Measurements from ENCODE around the gene XPR1.

XPR1 gene

DNA sequence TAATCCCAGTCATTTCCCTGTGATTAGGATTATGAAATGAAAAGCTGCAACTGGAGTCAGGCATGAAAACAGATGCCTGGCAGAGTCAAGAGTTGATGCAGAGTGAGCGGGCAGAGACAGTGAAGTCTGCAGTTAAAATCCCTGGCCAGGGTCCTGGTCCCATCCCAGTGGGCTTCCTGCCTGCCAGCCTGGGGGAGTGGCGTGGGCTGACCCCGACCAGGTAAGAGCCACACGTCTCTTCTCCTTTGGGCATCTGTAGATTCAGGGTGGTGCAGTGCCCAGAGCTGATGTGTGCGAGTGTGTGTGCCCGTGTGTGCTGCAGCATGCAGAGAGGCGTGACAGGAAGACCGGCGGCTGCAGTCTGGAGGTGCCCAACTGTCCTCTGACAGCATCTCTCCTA, 274.7 kb downstream of the XPR1 start:
- TF ChIP-seq, protein P1, sequence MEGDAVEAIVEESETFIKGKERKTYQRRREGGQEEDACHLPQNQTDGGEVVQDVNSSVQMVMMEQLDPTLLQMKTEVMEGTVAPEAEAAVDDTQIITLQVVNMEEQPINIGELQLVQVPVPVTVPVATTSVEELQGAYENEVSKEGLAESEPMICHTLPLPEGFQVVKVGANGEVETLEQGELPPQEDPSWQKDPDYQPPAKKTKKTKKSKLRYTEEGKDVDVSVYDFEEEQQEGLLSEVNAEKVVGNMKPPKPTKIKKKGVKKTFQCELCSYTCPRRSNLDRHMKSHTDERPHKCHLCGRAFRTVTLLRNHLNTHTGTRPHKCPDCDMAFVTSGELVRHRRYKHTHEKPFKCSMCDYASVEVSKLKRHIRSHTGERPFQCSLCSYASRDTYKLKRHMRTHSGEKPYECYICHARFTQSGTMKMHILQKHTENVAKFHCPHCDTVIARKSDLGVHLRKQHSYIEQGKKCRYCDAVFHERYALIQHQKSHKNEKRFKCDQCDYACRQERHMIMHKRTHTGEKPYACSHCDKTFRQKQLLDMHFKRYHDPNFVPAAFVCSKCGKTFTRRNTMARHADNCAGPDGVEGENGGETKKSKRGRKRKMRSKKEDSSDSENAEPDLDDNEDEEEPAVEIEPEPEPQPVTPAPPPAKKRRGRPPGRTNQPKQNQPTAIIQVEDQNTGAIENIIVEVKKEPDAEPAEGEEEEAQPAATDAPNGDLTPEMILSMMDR (IDR thresholded peaks at IDR 0.05; ENCODE audit: insufficient read depth, low read depth, low read length, missing control alignments): no peak
- no peak for DNase-seq (ENCODE audit: low read depth)
- H3K4me3 ChIP-seq (ENCODE audit: low read length): no peak overlapping the region

DNA sequence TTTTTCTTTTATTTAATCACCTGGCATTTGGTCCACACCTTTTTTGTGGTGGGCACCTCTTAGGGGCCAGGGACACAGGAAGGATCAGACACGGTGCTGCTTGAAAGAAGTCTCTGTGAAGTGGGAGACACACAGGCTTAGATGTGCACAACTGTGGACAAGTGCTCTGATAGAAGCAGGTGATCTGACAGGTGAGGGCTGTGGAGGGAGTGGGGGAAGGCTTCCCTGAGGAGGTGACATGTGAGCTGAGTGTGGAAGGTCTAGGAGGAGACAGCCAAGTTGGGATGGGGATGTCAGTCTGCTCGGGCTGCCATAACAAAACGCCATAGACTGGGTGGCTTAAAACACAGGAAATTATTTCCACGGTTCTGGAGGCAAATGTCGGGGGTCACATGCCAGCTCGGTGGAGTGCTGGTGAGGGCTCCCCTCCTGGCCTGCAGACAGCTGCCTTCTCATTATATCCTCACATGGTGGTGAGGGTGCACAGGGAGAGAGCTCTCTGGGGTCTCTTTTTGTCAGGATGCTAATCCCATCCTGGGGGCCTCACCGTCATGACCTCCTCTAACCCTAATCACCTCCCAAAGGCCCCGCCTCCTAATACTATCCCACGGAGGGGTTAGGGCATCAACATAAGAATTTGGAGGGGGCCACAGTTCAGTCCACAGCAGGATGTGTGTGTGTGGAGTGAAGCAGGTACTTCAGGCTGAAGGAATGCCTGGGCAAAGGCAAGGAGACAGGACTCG, 275.7 kb downstream of the XPR1 start:
- H3K4me3 ChIP-seq (ENCODE audit: low read length): no peak overlapping the region
- TF ChIP-seq, protein P1 (IDR thresholded peaks at IDR 0.05; ENCODE audit: insufficient read depth, low read depth, low read length, missing control alignments): no peak
- no peak for DNase-seq (ENCODE audit: low read depth)

DNA sequence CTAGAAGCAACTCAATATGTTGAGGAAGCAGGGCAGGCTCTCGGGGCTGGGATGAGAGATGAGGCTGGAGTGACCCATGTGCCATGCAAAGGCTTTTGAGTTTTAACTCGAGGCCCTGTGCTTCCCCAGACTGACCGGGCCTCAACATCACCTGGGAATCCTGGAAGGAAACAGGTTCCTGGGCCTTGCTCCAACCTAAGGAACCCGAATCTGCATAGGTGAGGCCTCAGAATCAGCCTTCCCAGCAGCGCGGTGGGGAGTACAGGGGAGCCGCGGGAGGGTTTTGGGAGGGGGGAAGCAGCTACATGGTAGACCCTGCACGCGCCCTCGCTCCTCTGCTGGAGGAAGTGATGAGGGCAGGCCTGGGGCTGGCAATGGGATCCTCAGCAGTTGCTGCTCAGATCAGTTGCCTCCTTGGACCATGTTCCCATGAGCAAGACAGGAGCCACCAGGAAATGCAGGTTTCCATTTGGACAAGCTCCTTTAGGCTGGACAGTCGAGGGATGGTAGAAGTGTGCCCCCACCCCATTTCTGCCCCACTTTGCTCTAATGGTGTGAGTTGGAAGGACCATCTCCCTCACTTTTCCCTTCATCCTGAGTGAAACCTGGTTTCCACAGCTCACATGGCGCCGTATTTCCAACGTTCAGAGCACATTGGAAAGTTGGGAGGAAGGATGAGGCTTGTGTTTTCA, 276.4 kb downstream of the XPR1 start:
- H3K4me3 ChIP-seq (ENCODE audit: low read length): no peak overlapping the region
- no peak for DNase-seq (ENCODE audit: low read depth)
- TF ChIP-seq, protein P1 (IDR thresholded peaks at IDR 0.05; ENCODE audit: insufficient read depth, low read depth, low read length, missing control alignments): no peak

DNA sequence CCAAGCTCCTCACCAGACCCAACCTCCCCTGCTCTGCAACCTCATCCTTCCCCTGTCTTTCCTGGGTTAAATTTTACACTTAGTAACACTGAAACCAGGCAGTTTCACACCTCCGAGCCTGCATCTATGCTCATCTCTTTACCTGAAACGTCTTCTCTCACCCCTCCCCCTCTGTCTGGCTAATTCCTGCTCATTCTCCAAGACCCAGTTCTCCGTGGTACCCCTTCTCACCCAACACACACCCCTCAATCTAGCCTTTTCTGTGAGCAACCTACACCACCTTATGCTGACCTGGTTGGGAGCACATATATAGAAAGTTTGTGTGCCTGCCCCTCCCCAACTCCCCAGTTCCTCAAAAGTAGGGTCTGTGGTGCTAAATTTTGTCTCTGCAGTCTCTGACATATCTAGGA, 277.2 kb downstream of the XPR1 start:
- TF ChIP-seq, protein P1 (IDR thresholded peaks at IDR 0.05; ENCODE audit: insufficient read depth, low read depth, low read length, missing control alignments): no peak
- DNase-seq (ENCODE audit: low read depth): no peak

DNA sequence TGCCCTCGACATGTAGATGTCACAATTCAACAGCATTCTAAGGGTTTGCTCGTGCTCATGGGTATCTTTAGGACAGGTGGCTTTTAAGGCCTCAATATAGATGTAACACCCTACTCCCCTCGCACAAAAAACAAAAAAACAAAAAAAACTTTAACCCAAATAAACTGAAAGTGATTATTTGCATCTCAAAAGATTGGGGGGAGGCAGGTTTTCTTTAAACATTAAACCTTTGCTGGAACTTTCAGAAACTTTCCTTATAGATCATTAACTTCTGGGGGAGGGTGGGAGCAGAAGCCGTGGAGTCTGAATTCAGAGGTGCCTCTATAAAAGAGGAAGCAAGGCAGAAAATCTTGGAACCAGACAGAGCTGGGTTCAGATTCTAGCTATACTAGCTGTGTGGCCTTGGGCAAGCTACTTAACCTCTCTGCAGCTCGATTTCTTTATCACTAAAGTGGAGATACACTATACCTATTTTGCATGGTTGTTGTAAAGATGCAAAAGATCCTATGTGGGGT, 277.7 kb downstream of the XPR1 start:
- H3K4me3 ChIP-seq (ENCODE audit: low read length): no peak overlapping the region
- TF ChIP-seq, protein P1 (IDR thresholded peaks at IDR 0.05; ENCODE audit: insufficient read depth, low read depth, low read length, missing control alignments): no peak
- no peak for DNase-seq (ENCODE audit: low read depth)

More for the DNA sequence above, 277.2 kb downstream of the XPR1 start:
- H3K4me3 ChIP-seq (ENCODE audit: low read length): no peak overlapping the region

DNA sequence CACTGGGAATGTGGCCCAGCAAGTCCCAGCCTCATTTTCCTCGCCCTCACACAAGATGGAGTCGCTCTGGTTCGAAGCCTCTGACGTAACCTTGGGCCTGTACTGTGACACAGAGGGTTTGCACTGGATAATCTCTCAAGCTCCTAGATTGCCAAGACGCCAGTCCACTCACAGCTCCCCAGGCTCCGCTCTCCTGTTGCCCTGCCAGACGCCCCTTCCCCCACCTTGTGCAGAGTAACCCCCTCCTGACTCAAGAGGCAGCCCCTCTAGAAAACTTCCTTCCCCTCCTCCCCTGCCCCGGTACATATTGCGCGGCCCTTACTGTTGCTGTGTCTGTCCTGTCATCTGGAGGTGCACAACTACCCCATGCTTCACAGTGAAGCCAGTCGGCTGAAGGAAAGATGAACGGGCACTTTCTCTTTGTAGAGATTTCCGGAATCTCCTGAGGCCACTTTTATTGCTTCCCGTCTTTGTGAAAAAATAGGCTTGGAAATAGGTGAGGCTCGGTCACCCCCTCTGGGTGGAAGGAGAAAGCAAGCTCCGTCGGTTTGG, 279.9 kb downstream of the XPR1 start:
- peak overlapping the region; percentile 32 for H3K4me3 ChIP-seq (ENCODE audit: low read length)
- TF ChIP-seq, protein P1 (IDR thresholded peaks at IDR 0.05; ENCODE audit: insufficient read depth, low read depth, low read length, missing control alignments): no peak
- DNase-seq (ENCODE audit: low read depth): peak; percentile 30

Measured in epithelial cell of esophagus (primary cell).